Measurements from ENCODE around the gene SYNGR1.

- TF ChIP-seq, protein P1, sequence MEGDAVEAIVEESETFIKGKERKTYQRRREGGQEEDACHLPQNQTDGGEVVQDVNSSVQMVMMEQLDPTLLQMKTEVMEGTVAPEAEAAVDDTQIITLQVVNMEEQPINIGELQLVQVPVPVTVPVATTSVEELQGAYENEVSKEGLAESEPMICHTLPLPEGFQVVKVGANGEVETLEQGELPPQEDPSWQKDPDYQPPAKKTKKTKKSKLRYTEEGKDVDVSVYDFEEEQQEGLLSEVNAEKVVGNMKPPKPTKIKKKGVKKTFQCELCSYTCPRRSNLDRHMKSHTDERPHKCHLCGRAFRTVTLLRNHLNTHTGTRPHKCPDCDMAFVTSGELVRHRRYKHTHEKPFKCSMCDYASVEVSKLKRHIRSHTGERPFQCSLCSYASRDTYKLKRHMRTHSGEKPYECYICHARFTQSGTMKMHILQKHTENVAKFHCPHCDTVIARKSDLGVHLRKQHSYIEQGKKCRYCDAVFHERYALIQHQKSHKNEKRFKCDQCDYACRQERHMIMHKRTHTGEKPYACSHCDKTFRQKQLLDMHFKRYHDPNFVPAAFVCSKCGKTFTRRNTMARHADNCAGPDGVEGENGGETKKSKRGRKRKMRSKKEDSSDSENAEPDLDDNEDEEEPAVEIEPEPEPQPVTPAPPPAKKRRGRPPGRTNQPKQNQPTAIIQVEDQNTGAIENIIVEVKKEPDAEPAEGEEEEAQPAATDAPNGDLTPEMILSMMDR (conservative IDR thresholded peaks at IDR 0.05 in 1 of 2, IDR thresholded peaks at IDR 0.05 in 1 of 2; ENCODE audit: extremely low read depth in 1 of 2, insufficient read depth in 1 of 2, low read depth in 1 of 2, low read length in 2 of 2): no peak
- TF ChIP-seq EZH2 (IDR thresholded peaks at IDR 0.05; ENCODE audit: borderline replicate concordance, low read length): no peak
Observed at GRCh38 chr22:39427751-39428596, 78.2 kb downstream of the SYNGR1 start.
